ENCODE results near the gene RGS9.

The RGS9 gene

GRCh38 chr17:65268832-65269231 lies 131.7 kb downstream of the RGS9 start:
- DNase-seq (ENCODE audit: low read depth): no peak
- in situ Hi-C loops (cut with HindIII; ENCODE audit: low sequenced_read_pairs): no loop called here
- H3K4me3 ChIP-seq (ENCODE audit: low read depth, low read length): no peak overlapping the region
- no peak for TF ChIP-seq CTCF (IDR thresholded peaks at IDR 0.05; ENCODE audit: low read depth, low read length, missing control alignments)

- DNase-seq (ENCODE audit: low read depth): peak; percentile 27
- H3K4me3 ChIP-seq (ENCODE audit: low read depth, low read length): no peak overlapping the region
- in situ Hi-C loops (cut with HindIII; ENCODE audit: low sequenced_read_pairs): no loop called here
- no peak for TF ChIP-seq CTCF (IDR thresholded peaks at IDR 0.05; ENCODE audit: low read depth, low read length, missing control alignments)
Observed at GRCh38 chr17:65270499-65271253, 133.5 kb downstream of the RGS9 start.

- DNase-seq (ENCODE audit: low read depth): no peak
Observed at GRCh38 chr17:65271296-65271695, 134.1 kb downstream of the RGS9 start.

More at GRCh38 chr17:65271296-65271695, 134.1 kb downstream of the RGS9 start:
- TF ChIP-seq CTCF (IDR thresholded peaks at IDR 0.05; ENCODE audit: low read depth, low read length, missing control alignments): no peak
- H3K4me3 ChIP-seq (ENCODE audit: low read depth, low read length): no peak overlapping the region
- in situ Hi-C loops (cut with HindIII; ENCODE audit: low sequenced_read_pairs): no loop called here
